GM23338 (cell line): Measurements from ENCODE around the gene LEPR. TPM values are rescaled to one million over a fixed set of nuclear protein-coding genes. Genes with fewer than 3 reads are reported as not detected.

ENCODE experiments used
- ATAC-seq: fragments of 200-7000 bp; cut with Tn5 transposase; 3 replicates; pipeline ENCODE4 v1.9.1; 2020
- DNase-seq: peaks from one replicate; pipeline ENCODE4 v3.0.0-alpha.2; 2015; ENCODE audit warnings: low spot score
- H2AFZ ChIP-seq: fragments of 200-600 bp; sonication (generic); 2 replicates; pipeline ENCODE4 v1.8.0; 2016; ENCODE audit warnings: antibody characterized with exemption, mild to moderate bottlenecking, moderate library complexity
- H3F3A ChIP-seq: fragments of 200-600 bp; sonication (generic); replicated peaks from 2 replicates; pipeline ENCODE4 v1.8.0; 2017; ENCODE audit warnings: antibody characterized with exemption, mixed run types, low read depth
- H3K27ac ChIP-seq: fragments of 200-600 bp; sonication (generic); 2 replicates; pipeline ENCODE4 v1.6.1; 2016; ENCODE audit warnings: low read depth
- H3K27me3 ChIP-seq: fragments of 200-600 bp; sonication (generic); 2 replicates; pipeline ENCODE4 v1.8.0; 2016; ENCODE audit warnings: mild to moderate bottlenecking, mixed run types, moderate library complexity; ENCODE audit not compliant: insufficient read depth
- H3K36me3 ChIP-seq: fragments of 200-600 bp; sonication (generic); 2 replicates; pipeline ENCODE4 v1.8.0; 2016; ENCODE audit warnings: mild to moderate bottlenecking; ENCODE audit not compliant: insufficient read depth
- H3K4me1 ChIP-seq: fragments of 200-600 bp; sonication (generic); 2 replicates; pipeline ENCODE4 v1.8.0; 2016; ENCODE audit warnings: mild to moderate bottlenecking, moderate library complexity; ENCODE audit not compliant: insufficient read depth
- H3K4me2 ChIP-seq: fragments of 200-600 bp; sonication (generic); 2 replicates; pipeline ENCODE4 v1.7.1; 2017; ENCODE audit warnings: mixed run types
- H3K4me3 ChIP-seq: fragments of 200-600 bp; sonication (generic); 2 replicates; pipeline ENCODE4 v1.6.1; 2016; ENCODE audit warnings: mixed run types
- H3K79me2 ChIP-seq: fragments of 200-600 bp; sonication (generic); replicated peaks from 2 replicates; pipeline ENCODE4 v1.8.0; 2017; ENCODE audit warnings: mild to moderate bottlenecking; ENCODE audit not compliant: insufficient read depth
- H3K9me2 ChIP-seq: fragments of 200-600 bp; sonication (generic); 2 replicates; pipeline ENCODE4 v1.8.0; 2017; ENCODE audit not compliant: insufficient read depth
- H4K20me1 ChIP-seq: fragments of 200-600 bp; sonication (generic); replicated peaks from 2 replicates; pipeline ENCODE4 v1.8.0; 2017; ENCODE audit warnings: mild to moderate bottlenecking; ENCODE audit not compliant: insufficient read depth
- H3K27ac Mint-ChIP-seq: 2 replicates; pipeline ENCODE4 v1.8.0; 2020; ENCODE audit warnings: inconsistent platforms, mild to moderate bottlenecking, moderate library complexity, mixed read lengths
- H3K27me3 Mint-ChIP-seq: 3 replicates; pipeline ENCODE4 v1.8.0; 2022; ENCODE audit warnings: low read depth, mild to moderate bottlenecking, moderate library complexity, mixed read lengths, inconsistent platforms; ENCODE audit not compliant: insufficient read depth, poor library complexity
- H3K36me3 Mint-ChIP-seq: 3 replicates; pipeline ENCODE4 v1.8.0; 2021; ENCODE audit warnings: low read depth, mild to moderate bottlenecking, inconsistent platforms, moderate library complexity, mixed read lengths
- H3K4me1 Mint-ChIP-seq: 3 replicates; pipeline ENCODE4 v1.8.0; 2020; ENCODE audit warnings: mild to moderate bottlenecking, inconsistent platforms, mixed read lengths
- H3K4me3 Mint-ChIP-seq: 3 replicates; pipeline ENCODE4 v1.8.0; 2021; ENCODE audit warnings: moderate library complexity, mild to moderate bottlenecking, inconsistent platforms, mixed read lengths
- H3K9me3 Mint-ChIP-seq: 3 replicates; pipeline ENCODE4 v1.8.0; 2020; ENCODE audit warnings: moderate library complexity, mild to moderate bottlenecking, inconsistent platforms, mixed read lengths
- CREB1 ChIP-seq: fragments of 250-450 bp; sonication (Bioruptor Pico); IDR thresholded peaks from 2 replicates; pipeline ENCODE4 v1.5.0; 2020; ENCODE audit warnings: low read depth, mild to moderate bottlenecking, moderate library complexity
- EZH2phosphoT487 ChIP-seq: fragments of 200-600 bp; sonication (generic); IDR thresholded peaks from one replicate; pipeline ENCODE4 v1.8.1; 2018; ENCODE audit warnings: antibody characterized with exemption; ENCODE audit not compliant: unreplicated experiment
- JUNB ChIP-seq: IDR thresholded peaks from one replicate; pipeline ENCODE4 v1.6.1; 2016; ENCODE audit warnings: antibody characterized with exemption; ENCODE audit not compliant: unreplicated experiment
- NANOG ChIP-seq: IDR thresholded peaks from 2 replicates; pipeline ENCODE4 v1.6.1; 2016; ENCODE audit warnings: antibody characterized with exemption, borderline replicate concordance
- STAT1 ChIP-seq: IDR thresholded peaks from one replicate; pipeline ENCODE4 v1.6.1; 2016; ENCODE audit warnings: antibody characterized with exemption; ENCODE audit not compliant: unreplicated experiment
- ZNF331 ChIP-seq: fragments of 250-450 bp; sonication (Bioruptor Pico); IDR thresholded peaks from 2 replicates; pipeline ENCODE4 v1.5.0; 2020; ENCODE audit warnings: low read depth, mild to moderate bottlenecking, moderate library complexity
- polyA plus RNA-seq: library from polyadenylated mRNA; unstranded; fragments of >200 nt; fragmentation: Nextera tagmentation; extraction: Ambion mirVana; gene quantifications from 2 replicates; pipeline ENCODE4 v1.2.1, GENCODE V29; 2016
- total RNA-seq: library from RNA; depleted of rRNA; stranded (reverse); fragments of >200 nt; shearing (Covaris generic); gene quantifications from 2 replicates; pipeline ENCODE4 v1.2.3, GENCODE V29; 2014
- TF ChIP-seq, protein P1 (sequence below): IDR thresholded peaks from one replicate; pipeline ENCODE4 v1.6.1; 2018; ENCODE audit warnings: antibody characterized with exemption; ENCODE audit not compliant: unreplicated experiment
- TF ChIP-seq, protein P2 (sequence below), 2 experiments: fragments of 200-600 bp in 1 of 2; sonication (generic) in 1 of 2; conservative IDR thresholded peaks; 2 replicates each; pipeline versions ENCODE4 v1.5.1 to v1.6.1; 2016 to 2017; ENCODE audit warnings: antibody characterized with exemption in 2 of 2, low read depth in 2 of 2, mild to moderate bottlenecking in 2 of 2, moderate library complexity in 1 of 2
- TF ChIP-seq, protein P3 (sequence below): IDR thresholded peaks from 2 replicates; pipeline ENCODE4 v1.6.1; 2016; ENCODE audit warnings: antibody characterized with exemption

The LEPR gene
- total and polyA plus RNA-seq, 2 experiments from 2014 or later = 2.1 to 4.7 TPM

DNA sequence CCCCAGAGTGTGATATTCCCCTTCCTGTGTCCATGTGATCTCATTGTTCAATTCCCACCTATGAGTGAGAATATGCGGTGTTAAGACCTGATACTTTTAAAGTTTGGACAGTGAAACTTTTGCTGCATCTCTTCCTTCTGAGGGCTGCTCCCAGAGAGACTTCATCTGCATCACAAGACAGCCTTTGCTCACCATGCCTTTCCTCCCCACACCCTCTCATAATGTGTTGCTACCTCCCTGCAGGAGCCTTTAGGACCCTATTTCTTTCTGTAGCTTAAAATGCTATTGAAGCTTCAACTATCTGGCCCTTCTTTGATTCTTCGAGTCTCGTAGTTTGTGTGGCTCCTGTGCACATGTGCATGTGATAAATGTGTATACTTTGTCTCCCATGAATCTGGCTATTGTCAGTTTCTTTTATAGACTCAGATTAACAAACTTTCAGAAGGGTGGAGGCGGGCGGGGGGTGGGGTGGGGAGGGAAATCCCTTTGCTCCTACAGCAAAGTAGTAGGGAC is 23.7 kb downstream of the LEPR start:
- Mint-ChIP-seq H3K9me3 (peaks cover 19% of the 10 kb centered on the region), H3K4me3 (peak overlapping the region; percentile 25; the same call in 1 of the 3 replicates), H3K36me3 (peaks cover 17% of the 10 kb centered on the region; the same call in 2 of the 3 replicates), H3K27ac (no peak overlapping the region), H3K4me1 (peaks cover 33% of the 10 kb centered on the region), H3K27me3 (no peaks in the 10 kb centered on the region)
- Histone ChIP-seq H3K4me2 (no peak overlapping the region), H3K4me3 (no peak overlapping the region), H3F3A (no peaks in the 10 kb centered on the region), H3K4me1 (peaks cover 24% of the 10 kb centered on the region), H3K27me3 (no peaks in the 10 kb centered on the region), H3K9me2 (no peaks in the 10 kb centered on the region), H3K27ac (no peak overlapping the region), H3K36me3 (no peaks in the 10 kb centered on the region), H4K20me1 (no peaks in the 10 kb centered on the region), H3K79me2 (no peaks in the 10 kb centered on the region), H2AFZ (no peak overlapping the region)
- DNase-seq = peak; percentile 61
- ATAC-seq = peak; percentile 96
- TF ChIP-seq, protein P1, sequence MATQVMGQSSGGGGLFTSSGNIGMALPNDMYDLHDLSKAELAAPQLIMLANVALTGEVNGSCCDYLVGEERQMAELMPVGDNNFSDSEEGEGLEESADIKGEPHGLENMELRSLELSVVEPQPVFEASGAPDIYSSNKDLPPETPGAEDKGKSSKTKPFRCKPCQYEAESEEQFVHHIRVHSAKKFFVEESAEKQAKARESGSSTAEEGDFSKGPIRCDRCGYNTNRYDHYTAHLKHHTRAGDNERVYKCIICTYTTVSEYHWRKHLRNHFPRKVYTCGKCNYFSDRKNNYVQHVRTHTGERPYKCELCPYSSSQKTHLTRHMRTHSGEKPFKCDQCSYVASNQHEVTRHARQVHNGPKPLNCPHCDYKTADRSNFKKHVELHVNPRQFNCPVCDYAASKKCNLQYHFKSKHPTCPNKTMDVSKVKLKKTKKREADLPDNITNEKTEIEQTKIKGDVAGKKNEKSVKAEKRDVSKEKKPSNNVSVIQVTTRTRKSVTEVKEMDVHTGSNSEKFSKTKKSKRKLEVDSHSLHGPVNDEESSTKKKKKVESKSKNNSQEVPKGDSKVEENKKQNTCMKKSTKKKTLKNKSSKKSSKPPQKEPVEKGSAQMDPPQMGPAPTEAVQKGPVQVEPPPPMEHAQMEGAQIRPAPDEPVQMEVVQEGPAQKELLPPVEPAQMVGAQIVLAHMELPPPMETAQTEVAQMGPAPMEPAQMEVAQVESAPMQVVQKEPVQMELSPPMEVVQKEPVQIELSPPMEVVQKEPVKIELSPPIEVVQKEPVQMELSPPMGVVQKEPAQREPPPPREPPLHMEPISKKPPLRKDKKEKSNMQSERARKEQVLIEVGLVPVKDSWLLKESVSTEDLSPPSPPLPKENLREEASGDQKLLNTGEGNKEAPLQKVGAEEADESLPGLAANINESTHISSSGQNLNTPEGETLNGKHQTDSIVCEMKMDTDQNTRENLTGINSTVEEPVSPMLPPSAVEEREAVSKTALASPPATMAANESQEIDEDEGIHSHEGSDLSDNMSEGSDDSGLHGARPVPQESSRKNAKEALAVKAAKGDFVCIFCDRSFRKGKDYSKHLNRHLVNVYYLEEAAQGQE = no peak
- TF ChIP-seq JUNB (no peak), CREB1 (CRISPR knock-in tag) (no peak), STAT1 (no peak), ZNF331 (CRISPR knock-in tag) (no peak), EZH2phosphoT487 (no peak), NANOG (no peak)
- TF ChIP-seq, protein P2, sequence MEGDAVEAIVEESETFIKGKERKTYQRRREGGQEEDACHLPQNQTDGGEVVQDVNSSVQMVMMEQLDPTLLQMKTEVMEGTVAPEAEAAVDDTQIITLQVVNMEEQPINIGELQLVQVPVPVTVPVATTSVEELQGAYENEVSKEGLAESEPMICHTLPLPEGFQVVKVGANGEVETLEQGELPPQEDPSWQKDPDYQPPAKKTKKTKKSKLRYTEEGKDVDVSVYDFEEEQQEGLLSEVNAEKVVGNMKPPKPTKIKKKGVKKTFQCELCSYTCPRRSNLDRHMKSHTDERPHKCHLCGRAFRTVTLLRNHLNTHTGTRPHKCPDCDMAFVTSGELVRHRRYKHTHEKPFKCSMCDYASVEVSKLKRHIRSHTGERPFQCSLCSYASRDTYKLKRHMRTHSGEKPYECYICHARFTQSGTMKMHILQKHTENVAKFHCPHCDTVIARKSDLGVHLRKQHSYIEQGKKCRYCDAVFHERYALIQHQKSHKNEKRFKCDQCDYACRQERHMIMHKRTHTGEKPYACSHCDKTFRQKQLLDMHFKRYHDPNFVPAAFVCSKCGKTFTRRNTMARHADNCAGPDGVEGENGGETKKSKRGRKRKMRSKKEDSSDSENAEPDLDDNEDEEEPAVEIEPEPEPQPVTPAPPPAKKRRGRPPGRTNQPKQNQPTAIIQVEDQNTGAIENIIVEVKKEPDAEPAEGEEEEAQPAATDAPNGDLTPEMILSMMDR (conservative IDR thresholded peaks at IDR 0.05; ENCODE audit: low read depth in 2 of 2) = no peak

DNA sequence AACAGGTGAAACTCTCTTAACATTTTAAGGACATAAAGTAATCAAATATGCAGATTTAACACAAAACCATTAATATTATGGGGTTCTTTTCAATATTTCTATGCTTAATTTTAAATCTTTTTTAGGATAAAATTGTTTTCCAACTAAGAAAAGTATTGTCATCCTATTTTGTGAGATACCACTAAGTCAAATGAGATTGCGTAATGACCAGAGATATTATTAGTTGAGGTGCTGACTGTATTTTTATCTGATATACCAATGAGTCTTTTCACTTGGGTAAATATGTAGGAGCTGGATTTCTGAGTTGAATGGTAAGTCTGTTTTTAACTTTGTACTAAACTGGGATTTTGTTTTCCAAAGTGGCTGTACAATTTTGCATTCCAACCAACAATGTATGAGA is 25.4 kb downstream of the LEPR start:
- no peaks in the 10 kb centered on the region for H3K9me2 ChIP-seq
- Mint-ChIP-seq H3K36me3 (peaks cover 17% of the 10 kb centered on the region; the same call in 2 of the 3 replicates), H3K4me3 (no peak overlapping the region), H3K27me3 (no peaks in the 10 kb centered on the region), H3K9me3 (peaks cover 19% of the 10 kb centered on the region), H3K27ac (no peak overlapping the region), H3K4me1 (peaks cover 28% of the 10 kb centered on the region)
- H3K4me2 ChIP-seq = no peak overlapping the region
- no peak for ATAC-seq
- H3K4me3 ChIP-seq = no peak overlapping the region
- H3K27me3 ChIP-seq = no peaks in the 10 kb centered on the region
- no peaks in the 10 kb centered on the region for H3K79me2 ChIP-seq
- H3K36me3 ChIP-seq = no peaks in the 10 kb centered on the region
- H3K4me1 ChIP-seq = peaks cover 22% of the 10 kb centered on the region
- DNase-seq = no peak
- no peak overlapping the region for H3K27ac ChIP-seq
- no peaks in the 10 kb centered on the region for H3F3A ChIP-seq
- no peak overlapping the region for H2AFZ ChIP-seq
- no peaks in the 10 kb centered on the region for H4K20me1 ChIP-seq
- TF ChIP-seq, protein P3, sequence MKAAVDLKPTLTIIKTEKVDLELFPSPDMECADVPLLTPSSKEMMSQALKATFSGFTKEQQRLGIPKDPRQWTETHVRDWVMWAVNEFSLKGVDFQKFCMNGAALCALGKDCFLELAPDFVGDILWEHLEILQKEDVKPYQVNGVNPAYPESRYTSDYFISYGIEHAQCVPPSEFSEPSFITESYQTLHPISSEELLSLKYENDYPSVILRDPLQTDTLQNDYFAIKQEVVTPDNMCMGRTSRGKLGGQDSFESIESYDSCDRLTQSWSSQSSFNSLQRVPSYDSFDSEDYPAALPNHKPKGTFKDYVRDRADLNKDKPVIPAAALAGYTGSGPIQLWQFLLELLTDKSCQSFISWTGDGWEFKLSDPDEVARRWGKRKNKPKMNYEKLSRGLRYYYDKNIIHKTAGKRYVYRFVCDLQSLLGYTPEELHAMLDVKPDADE = no peak
- TF ChIP-seq, protein P1 = no peak
- TF ChIP-seq EZH2phosphoT487 = no peak
